Suppressor macrophage (primary cell): ENCODE data around the gene SORBS1.

Experiments used
- DNase-seq, 4 experiments: peaks; one replicate each; pipeline ENCODE4 v3.0.0-alpha.2; 2020 to 2022

The SORBS1 gene

DNA sequence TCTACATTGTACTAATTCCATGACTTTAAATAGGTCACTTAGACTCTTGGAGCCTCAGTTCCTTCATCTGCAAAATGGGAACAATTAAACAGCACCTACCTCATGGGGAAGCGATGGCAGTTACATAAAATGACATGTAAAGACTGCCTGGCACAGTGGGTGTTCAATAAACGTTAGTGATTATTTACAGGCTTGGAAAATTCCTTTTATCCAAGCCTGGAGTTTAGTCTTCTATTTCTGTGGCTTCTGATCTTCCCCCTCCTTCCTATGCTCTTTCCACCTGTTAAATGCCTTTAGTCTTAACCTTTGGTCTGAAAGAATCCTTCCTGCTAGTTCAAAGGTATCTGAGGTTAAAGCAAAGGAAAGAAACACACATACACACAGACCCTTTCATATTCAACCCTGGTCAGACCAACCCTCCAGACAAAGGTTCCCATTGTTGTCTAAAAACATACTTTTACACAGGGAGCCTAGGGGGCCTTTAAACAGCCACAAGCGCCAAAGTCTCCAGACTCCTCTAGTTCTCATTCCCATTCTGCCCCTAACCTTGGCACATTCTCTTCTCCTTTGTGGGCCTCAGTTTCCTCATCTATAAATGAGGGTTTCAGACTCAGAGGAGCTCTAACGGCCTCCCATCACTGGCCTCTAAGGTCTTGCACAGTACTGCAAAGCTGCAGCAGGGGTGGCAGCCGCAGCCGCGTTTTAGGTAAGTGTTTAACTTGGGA is 21.4 kb downstream of the SORBS1 start:
- DNase-seq: no peak

DNA sequence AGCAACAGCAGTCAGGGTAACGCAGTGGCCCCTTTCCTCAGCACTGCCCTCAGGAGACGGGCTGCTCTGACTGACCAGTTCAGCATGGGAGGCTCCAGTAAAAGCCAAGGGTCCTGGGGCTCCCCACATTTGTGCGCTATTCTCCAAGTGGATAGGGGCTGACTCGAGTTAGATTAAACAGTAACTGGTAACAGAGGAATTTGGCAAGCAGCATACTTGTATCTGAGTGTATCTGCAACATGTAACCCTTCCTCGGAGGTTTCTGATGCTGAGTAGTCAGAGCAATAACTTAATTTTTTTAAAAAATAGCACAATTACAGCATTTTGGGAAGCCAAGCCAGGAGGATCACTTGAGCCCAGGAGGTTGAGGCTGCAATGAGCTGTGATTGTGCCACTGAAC is 22.8 kb downstream of the SORBS1 start:
- no peak for DNase-seq

DNA sequence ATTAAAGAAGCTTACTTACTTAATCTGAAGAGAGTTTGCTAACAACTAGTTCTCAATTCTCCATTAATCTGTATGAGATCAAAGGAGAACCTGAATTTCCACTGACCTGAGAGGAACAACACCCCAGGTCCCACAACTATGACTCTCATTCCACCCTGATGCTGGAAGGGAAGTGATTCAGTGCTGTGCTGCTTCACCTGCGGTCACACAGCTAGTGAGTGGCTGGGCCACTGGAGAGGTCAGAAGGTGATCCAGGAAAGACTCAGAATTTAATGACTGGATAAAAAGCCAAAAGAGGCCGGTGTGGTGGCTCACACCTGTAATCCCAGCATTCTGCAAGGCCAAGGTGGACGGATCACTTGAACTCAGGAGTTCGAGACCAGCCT is 23.6 kb downstream of the SORBS1 start:
- no peak for DNase-seq

DNA sequence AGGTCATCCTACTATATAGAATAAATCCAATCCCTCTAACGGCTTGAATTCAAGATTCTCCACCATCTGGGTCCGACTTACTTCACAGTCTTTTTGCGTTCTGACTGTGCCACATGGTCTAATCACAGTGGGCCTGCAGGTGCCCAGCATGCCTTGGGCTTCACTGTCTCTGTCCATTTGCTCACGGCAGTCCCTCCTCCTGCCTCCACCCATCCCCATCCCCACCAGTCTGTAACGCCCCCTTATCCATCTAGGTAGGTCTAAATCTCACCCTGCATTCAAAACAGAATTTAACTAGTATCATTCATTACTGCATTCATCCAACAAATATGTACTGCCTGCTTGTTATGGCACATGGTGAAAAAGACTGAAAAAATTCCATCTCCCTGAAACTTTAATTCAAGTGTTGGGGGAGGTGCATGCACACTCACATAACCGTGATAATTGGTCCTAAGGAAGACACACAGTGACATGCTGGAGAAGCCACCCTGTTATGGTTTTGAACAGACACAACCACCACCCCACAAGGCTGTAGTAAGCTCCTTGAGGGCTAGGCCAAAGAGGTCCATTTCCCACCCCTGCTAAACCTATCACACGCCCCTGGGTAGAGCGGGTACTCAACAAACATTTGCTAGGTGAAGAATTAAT is 24.2 kb downstream of the SORBS1 start:
- DNase-seq: no peak

DNA sequence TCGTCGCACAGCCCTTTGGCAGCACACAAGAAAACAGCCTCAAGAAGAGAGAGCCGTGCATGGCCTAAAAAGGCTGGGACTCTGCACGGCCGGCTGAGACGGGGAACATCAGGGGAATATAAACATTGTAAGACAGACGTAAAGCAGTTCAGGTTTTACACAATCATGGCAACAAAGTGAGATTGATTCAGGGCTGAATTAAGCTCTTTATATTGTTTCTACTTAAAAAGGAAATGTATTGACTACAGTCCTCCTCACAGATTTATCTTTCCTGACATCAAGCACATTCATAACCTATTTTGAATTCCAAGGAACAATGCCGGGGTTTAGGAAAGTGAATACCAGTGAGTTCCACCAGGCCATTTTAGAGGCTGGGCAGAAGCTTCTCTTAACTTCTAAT is 25.2 kb downstream of the SORBS1 start:
- DNase-seq: no peak

DNA sequence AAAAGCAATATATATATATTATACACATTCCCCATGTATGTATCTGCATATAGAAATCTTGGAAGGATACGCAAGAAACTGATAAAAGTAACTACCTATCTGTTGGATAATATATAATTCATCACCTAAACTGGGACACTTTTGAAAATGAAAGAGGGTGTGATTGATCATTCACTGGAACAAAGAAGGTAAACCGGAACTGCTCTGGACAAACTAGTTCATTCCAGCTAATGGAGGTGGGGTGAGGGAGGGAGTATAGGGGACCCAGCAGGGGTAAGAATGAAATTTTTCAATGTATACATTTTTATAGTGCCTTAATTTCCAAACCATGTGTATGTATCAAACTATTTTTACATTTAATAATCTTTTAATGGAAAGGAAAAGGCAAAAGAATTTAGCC is 25.6 kb downstream of the SORBS1 start:
- no peak for DNase-seq

DNA sequence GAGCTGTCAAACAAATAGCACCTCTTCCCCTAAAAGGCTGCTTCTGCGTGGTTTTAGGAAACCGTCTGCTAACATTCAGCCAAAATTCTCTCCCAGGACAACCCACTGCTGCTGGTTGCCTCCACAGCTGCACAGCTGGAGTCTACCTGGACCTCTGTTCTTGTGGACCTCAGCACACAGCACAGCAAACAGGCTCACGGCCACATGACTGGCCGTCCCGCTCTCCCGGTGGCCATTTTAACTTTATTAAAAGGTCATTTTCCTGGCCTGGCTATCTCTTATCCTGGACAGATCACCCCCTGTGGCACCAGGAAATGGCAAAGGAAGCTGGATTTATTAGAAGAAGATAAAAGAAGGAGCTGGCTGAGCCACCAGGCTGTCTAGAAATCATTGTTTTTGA is 27.6 kb downstream of the SORBS1 start:
- DNase-seq: no peak

DNA sequence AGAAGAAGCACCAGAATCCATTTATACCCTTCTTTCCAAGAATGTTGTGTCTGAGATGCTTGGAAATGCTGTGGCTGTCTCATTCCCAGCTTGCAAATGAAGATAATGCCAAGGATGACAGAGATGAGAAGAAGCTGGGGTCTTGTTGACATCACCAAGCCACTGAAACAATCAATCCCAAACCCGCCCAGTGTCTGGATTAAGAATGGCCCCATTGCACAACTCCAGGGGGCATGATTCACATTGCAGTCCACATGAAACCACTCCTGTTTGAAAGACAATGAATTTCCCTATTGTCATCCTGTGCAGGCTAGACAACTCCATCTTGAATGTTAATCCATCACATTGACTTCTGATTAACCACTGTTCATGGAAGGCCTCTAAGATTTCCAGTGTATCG is 28.6 kb downstream of the SORBS1 start:
- no peak for DNase-seq

DNA sequence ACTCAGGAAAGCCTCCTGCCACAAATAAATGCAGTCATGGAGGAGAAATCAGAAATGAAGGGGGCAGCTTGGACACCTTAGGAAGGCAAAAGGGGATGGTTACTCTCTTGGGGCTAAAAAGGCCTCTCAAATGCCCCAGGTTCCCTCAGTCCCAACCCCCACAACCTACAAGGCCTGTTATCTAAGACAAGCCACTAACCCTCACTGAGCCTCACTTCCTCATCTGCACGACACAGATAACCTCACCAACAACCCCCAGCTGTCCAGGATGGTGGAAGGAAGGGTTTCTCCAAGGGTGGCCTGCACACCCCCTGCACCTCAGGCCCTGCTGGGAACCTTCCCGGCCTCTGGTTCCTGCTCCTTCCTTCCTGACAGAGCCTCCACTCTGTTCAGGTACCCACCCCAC is 29.2 kb downstream of the SORBS1 start:
- no peak for DNase-seq

DNA sequence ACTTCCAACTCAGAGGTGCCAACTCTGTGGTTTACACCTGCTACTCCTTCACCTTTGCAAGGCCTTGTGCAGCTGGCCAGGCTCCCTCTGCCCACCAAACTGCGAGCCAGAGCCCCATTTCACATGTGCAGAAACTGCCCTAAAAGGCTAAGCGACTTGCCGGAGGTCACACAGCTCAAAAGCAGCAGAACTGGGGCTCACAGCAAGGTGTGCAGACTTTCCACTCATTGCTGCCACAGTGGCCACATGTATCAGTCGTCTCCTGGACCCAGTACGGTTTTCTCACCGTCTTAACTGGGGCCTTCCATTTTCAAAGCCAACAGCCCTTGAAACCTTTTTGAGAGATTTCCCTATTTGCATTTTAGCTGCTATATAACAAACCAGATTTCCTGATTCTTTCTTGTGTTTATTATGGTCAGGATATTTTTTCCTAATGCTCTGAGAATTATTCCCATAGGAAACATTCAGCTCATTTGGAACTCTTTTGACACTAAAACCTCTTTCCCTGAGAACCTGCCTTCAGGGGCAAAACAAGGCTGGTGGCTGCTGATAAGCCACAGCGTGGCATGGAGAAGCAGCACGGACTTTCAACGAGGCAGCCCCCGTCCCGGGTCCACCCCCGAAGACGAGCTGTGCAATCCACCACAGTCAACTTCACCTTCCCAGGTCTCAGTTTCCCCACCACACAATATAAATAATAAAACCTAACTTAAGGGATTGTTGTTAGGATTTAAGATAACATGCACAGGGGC is 29.9 kb downstream of the SORBS1 start:
- DNase-seq: no peak

DNA sequence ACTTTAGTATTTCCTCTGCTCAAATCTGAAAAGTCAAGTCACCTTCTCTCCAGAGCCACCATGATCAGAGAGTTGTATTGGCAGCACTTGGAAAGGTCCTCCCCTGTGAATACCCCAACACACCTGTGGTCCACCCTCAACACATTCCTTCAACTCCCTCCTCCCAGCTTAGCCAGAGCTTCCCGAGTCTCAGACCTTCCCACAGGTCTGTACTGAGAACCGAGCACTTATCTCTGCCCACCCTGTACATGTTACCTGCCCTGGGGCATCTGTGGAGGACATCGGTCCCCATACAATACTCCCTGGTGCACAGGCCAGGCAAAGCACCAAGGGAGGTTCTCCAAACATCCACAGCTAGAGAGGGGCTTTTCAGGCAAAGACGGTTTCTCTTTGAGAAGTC is 30.6 kb downstream of the SORBS1 start:
- no peak for DNase-seq

DNA sequence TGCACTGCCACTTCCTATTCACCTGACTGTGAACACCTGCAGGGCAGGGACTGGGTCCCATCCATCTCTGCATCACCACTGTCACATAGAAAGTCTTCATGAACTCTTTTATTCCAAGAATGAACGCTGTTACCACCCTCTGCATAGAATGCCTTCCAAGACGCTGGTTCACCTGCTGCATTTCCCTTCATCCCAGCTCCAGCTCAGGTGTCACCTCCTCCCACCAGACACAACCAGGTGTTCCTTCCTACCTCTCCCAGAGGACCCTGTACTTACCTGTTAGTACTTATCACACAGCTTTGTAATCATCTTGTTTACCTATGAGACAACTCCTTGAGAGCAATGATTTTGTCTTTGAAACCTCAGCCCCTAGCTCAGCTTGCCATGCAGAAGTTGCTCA is 31.1 kb downstream of the SORBS1 start:
- DNase-seq: no peak

DNA sequence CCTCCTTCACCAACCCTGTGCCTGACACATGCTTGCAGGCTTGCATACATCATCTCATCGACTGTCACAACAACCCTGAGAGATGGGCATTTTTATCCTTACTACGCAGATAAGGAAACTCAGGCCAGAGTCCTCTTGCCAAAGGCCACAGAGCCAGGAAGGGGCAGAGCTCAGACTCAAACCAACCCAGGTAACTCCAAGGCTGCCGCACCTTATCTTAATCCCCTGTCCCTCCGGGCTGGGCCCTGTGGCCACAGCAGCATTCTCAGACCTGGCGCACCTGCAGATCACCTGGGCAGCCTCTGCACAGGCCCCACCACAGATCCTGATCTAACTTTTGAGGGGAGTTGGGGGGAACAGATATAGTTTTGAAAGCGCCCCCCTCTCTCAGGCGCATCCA is 35.1 kb downstream of the SORBS1 start:
- no peak for DNase-seq

DNA sequence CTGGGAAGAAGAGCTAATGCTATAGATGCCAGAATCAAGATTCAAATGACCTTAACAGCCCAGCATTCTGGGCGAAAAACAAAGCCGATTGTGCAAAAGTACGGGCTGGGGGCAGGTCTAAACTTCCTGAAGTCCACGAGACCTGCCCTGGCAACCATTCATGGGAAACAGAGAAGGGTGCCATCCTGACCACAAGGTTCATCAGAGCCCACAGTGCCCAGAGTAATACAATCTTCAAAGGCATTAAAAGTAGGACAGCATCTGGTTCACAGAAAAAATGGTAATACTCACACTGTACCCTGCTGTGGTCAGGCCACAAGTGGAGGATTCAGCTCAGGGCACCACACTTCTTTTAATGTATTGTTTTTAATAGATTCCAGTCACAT is 36.1 kb downstream of the SORBS1 start:
- no peak for DNase-seq

DNA sequence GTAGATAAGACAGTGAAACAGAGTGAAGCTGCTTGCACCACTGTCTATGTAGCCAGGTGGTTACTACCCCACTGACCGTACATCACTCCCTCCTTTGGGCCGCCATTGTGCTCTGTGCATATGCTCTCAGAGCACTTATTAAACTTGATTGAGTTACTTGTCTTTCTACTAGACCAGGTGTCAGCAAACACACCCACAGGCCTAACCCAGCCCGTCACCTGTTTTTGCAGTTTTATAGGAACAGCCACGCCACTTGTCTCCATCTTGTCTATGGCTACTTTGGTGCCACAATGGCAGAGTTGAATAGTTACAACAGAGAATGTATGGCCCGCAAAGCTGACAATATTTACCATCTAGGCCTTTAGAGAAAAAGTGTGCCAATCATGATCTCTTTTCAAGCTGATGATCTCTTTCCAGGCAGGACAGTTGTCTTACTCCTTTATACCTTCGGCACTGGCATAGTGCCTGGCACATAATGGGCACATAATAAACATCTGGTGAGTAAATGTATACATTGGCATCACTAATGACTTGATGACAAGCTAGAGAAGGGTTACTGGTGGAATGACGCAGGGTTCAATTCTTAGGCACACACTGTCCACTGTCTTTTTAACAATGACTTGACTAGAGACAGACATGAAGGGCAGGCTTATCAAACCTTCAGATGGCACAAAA is 36.7 kb downstream of the SORBS1 start:
- no peak for DNase-seq

DNA sequence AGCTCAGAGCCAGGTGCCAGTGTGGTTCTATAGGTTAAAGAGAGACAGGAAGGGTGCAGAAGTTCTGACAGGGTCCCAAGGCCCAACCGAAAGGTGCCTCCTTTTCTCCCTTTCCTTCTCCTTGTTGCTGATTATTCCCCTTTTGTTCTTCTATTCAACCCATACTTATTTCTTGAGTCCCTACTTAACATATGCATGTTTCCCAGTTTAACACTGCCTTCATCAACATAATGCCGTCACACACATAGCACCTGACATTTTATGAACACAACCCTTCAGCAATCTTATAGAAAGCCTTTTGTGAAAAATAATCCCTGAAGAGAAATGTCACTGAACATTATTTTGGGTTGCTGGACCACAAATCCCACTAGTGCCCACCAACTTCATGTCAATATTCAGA is 39.1 kb downstream of the SORBS1 start:
- DNase-seq: no peak

DNA sequence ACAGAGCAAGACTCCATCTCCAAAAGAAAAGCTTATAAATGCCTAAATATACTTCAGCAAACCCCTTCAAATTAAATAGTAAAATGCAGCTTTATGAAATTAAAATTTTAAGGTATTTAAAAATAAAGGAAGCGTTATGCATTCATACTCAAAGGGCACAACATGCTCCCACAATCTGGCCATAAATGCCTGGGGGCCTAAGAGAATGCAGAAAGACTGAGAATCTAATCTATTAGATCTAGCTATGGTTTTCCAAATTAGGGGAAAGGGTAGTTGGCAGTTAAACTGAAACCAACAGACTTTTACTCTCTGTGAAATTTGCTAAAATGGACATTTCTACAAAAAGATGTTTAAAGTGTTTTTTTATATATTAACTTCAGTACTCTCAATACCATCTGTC is 40.6 kb downstream of the SORBS1 start:
- DNase-seq: no peak

DNA sequence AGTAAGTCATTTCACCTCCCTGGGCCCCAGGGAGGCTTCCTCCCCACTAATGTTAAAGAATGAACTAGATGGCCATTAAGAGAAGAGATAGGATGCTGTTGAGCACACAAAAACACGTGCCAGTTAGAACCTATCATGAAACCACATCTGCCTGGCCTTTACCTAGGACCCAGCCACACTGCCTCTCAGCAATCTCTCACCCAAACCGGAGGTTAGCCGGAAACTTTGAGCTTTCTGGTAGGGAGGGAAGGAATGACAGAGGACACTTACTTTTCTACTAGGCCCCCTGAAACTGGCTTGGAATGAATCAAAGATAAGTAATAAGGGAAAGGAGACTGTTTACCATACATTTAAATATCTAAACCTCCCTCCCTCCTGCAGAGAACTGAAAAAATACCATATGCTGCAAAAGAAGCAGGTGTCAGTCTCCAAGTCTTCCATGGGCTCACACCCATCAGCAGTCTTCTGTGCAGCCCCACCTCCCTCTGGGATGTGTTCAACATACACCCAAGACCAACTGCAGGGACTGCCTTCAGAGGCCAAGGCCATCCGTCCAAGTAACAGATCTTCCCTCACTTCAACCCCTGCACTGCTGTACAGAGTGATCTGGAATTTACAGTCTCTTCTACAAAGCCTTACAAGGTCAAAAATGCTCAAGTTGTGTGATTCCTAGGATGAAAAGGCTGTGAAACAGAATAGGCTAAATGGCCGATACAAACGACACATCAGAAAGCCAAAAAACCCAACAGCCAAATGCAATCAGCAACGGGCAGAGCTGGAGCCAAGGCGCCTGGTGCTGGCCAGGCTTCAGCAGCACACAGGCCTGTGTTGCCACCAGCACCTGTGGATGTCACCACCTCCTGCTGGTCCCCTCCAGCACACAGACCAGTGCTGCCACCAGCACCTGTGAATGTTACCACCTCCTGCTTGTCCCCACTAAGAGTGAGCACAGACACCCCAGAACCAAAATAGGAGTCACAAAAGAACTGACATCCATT is 42.4 kb downstream of the SORBS1 start:
- no peak for DNase-seq

DNA sequence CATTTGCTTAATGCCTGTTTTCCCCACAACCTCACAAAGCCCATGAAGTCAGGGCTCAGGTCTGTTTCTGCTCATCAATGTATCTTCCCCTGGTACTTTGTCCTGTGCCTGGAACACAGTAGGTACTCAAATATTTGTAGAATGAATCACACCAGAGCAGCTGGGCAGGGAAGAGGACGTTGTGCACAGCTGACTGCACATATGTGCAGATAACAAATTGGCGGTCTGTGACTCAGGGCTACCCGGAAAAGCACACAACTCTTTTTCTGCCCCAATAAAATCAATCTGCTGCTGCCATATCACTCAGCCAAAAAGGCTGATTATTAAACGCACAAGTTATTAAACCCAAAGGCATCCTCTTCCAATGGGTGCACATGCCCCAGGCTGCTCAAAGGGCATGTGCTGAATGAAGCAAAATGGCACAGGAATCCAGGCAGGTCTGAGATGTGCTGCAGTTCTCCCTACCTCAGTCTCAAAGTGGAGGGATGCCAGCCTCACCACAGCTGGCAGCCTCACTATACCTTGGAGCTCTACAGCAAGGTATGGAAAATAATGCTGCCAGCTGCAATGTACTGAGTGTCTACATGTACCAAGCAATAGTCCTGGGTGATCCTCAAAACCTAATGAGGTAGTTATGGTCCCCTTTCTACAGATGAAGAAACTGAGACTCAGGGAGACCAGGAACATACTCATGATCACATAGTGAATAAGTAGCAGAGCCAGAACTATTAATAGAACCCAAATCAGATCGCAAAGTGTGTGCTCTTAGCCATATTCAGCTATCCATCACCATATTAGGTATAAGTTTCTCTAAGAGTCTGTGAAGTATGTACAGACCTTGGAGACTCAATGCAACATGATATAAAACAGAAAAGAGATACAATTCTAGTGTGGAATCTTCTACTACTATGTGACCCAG is 43.4 kb downstream of the SORBS1 start:
- DNase-seq: no peak

DNA sequence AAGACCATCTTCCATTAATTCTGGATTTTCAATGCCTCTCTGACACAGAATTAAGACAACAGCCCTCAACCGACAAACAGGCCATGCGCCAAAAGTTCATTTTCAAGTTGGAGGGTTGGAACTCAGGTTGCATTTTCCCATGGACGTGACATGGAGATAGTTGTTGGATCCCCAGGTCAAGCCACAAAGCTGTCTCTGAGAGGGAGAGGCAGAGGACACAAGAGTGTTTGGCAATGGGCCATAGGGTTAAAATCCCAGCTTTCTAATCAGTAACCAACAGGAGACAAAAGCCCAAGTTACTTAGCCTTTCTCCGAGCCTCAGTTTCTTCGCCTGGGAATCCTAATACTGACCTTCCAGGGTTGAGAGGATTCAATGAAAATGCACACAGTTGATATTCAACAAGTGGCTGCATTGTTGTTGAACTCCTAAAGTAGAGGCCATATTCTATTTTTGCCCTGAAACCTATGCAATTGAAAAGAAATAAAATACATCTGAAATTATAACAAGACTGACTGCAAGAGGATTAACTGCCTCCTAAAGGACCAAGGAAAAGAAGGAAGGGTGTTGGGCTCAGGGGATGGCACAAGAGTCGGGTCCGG is 44.3 kb downstream of the SORBS1 start:
- DNase-seq: no peak
